ENCODE data around the gene LRRC4C.

DNA sequence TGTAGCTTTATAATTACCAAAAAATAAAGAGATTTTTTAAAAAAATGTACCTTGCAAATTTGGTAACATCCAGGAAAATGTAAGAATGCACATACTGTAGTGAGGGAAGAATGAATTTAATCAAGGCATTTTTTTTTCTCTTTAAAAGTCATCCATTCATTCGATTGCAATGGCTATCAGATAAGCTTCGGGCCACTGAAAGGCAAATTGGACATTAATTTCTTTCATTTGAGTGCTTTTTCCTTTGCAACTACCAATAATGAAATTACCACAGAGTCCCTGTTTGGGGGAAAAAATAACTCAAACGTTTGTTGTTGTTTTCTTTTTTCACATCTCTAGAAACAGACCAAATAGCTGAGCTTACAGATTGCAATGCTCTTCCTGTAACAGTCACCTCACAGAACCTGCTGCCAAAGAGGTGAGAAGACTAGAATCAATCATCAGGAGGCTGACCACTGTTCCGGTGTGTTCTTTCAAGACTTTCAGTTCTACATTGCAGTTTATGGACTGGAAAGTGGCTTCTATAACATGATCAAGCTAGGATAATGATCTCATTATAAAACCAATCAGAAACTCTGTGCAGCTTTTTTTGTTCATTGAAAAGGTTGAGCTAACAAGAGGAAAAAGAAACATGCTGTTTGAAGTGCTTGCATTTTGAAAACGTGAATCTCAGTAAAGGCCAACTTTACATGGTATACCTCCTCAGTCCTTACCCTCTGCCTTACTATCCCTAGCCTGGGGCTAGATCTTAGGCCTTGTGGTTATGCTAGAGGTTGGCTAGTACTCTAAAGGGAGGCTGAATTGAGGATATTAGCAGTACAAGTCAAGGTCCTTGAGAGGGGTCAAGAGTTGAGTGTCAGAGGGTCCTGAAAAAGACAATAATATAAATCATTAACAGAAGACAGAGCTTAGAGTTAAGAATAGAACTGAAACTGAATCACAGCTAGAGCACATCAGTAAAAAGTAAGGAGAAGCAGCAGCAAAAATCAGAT, 1276.1 kb downstream of the LRRC4C start:
- TF ChIP-seq POLR2A (IDR thresholded peaks at IDR 0.05; ENCODE audit: low read depth, low read length) (no peak), POLR2AphosphoS5 (IDR thresholded peaks at IDR 0.05; ENCODE audit: low read depth, low read length) (no peak), TAF1 (IDR thresholded peaks at IDR 0.05; ENCODE audit: low read depth, low read length) (no peak), PAX5 (IDR thresholded peaks at IDR 0.05; ENCODE audit: insufficient read depth, low read length, severe bottlenecking) (no peak), POU2F2 (IDR thresholded peaks at IDR 0.05; ENCODE audit: low read depth, low read length) (no peak)

Measured in GM12891 (cell line).